GM23248 (cell line): ENCODE results near the gene CREM.

ENCODE experiments used
- EZH2 ChIP-seq: fragments of 200-600 bp; sonication (generic); IDR thresholded peaks from 2 replicates; pipeline ENCODE4 v1.6.1; 2018; ENCODE audit warnings: antibody characterized with exemption, mild to moderate bottlenecking; ENCODE audit not compliant: insufficient read depth, poor library complexity, severe bottlenecking
- EZH2phosphoT487 ChIP-seq: fragments of 200-600 bp; sonication (generic); IDR thresholded peaks from 2 replicates; pipeline ENCODE4 v1.6.1; 2018; ENCODE audit warnings: antibody characterized with exemption, moderate library complexity, mild to moderate bottlenecking, low read depth; ENCODE audit not compliant: insufficient read depth

- TF ChIP-seq EZH2 (no peak), EZH2phosphoT487 (no peak)
These were observed 88.0 kb downstream of the CREM start for GRCh38 chr10:35214607-35215020.
